OCI-LY3 (cell line): ENCODE measurements around the gene DRC3.

Experiments used
- EZH2phosphoT487 ChIP-seq: fragments of 200-600 bp; shearing (Covaris generic); IDR thresholded peaks from 2 replicates; pipeline ENCODE4 v1.6.1; 2018; ENCODE audit warnings: antibody characterized with exemption, mixed run types, low read depth
- TF ChIP-seq, protein P1 (sequence below): fragments of 200-600, 300-600 bp; sonication (generic); IDR thresholded peaks from 2 replicates; pipeline ENCODE4 v1.5.1; 2014; ENCODE audit warnings: antibody characterized with exemption, low read length, low read depth

- no peak for TF ChIP-seq EZH2phosphoT487
- TF ChIP-seq, protein P1, sequence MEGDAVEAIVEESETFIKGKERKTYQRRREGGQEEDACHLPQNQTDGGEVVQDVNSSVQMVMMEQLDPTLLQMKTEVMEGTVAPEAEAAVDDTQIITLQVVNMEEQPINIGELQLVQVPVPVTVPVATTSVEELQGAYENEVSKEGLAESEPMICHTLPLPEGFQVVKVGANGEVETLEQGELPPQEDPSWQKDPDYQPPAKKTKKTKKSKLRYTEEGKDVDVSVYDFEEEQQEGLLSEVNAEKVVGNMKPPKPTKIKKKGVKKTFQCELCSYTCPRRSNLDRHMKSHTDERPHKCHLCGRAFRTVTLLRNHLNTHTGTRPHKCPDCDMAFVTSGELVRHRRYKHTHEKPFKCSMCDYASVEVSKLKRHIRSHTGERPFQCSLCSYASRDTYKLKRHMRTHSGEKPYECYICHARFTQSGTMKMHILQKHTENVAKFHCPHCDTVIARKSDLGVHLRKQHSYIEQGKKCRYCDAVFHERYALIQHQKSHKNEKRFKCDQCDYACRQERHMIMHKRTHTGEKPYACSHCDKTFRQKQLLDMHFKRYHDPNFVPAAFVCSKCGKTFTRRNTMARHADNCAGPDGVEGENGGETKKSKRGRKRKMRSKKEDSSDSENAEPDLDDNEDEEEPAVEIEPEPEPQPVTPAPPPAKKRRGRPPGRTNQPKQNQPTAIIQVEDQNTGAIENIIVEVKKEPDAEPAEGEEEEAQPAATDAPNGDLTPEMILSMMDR: no peak
Measured at GRCh38 chr17:17976931-17977570, 4.4 kb downstream of the DRC3 start.
